GM20431 (cell line): ENCODE results near the gene ZMYM1.

Experiments used
- in situ Hi-C: fragments of 300-500 bp; cut with MseI, MboI; formaldehyde crosslinking; loops from one replicate; pipeline ENCODE4 v1.15.0; 2020; ENCODE audit warnings: low sequenced_read_pairs; ENCODE audit not compliant: unreplicated experiment

Gene ZMYM1

DNA sequence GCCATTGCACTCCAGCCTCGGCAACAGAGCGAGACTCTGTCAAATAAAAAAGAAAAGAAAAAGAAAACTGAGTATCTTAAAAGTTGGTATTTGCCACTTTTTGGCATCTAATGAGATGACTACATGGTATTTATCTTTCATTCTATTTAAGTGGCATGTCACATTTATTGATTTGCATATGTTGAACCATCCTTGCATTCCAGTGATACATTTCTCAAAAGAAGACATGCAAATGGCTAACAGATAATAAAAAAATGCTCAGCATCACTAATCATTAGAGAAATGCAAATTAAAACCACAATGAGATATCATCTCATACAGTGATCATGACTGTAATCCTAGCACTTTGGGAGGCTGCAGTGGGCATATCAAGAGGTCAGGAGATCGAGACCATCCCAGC lies 85.7 kb downstream of the ZMYM1 start:
- in situ Hi-C loops: no loop called here
